Common myeloid progenitor, CD34-positive (primary cell): Measurements from ENCODE around the gene DNAJC15.

ENCODE experiments used
- CTCF ChIA-PET: fragments of 350-600 bp; sonication (Branson Sonifier 250); formaldehyde crosslinking; loops from one replicate; lab custom pipeline; 2021; ENCODE audit warnings: antibody characterized with exemption; lab: Charles Lee
- POLR2A ChIA-PET: fragments of 350-600 bp; sonication (Branson Sonifier 250); formaldehyde crosslinking; loops from one replicate; lab custom pipeline; 2021; ENCODE audit warnings: antibody characterized with exemption; lab: Charles Lee
- DNase-seq, 3 donors: peaks; one replicate each; pipeline versions ENCODE4 v3.0.0 to v3.0.0-alpha.2; 2013
- H3K27ac ChIP-seq, 2 experiments: 1 replicate in 1 of 2; 2 replicates in 1 of 2; pipeline ENCODE4 v1.7.0; 2013; ENCODE audit warnings: inconsistent platforms in 2 of 2, low read length in 2 of 2, mild to moderate bottlenecking in 2 of 2, low read depth in 1 of 2, moderate library complexity in 1 of 2; ENCODE audit not compliant: severe bottlenecking in 2 of 2, insufficient read depth in 1 of 2, poor library complexity in 1 of 2
- H3K27me3 ChIP-seq, 5 experiments: replicated peaks in 2 of 5; 1 replicate in 3 of 5; 2 replicates in 2 of 5; pipeline versions ENCODE4 v1.6.1 to v1.7.0; 2013; ENCODE audit warnings: low read length in 4 of 5, mild to moderate bottlenecking in 2 of 5, moderate library complexity in 2 of 5, inconsistent platforms in 1 of 5; ENCODE audit not compliant: insufficient read depth in 5 of 5, control insufficient read depth in 4 of 5
- H3K36me3 ChIP-seq, 4 experiments: 1 replicate in 2 of 4; 2 replicates in 2 of 4; pipeline versions ENCODE4 v1.6.1 to v1.7.0; 2013; ENCODE audit warnings: low read length in 3 of 4, control low read depth in 1 of 4, mild to moderate bottlenecking in 1 of 4; ENCODE audit not compliant: control insufficient read depth in 4 of 4, insufficient read depth in 4 of 4
- H3K4me1 ChIP-seq, 4 experiments: 1 replicate in 3 of 4; 2 replicates in 1 of 4; pipeline versions ENCODE4 v1.6.1 to v1.7.1; 2013; ENCODE audit warnings: low read length in 3 of 4, mild to moderate bottlenecking in 3 of 4, control low read depth in 1 of 4, inconsistent platforms in 1 of 4, moderate library complexity in 1 of 4; ENCODE audit not compliant: control insufficient read depth in 4 of 4, insufficient read depth in 4 of 4; ENCODE audit errors: control extremely low read depth in 1 of 4
- H3K4me3 ChIP-seq, 7 experiments: 1 replicate in 4 of 7; 2 replicates in 3 of 7; pipeline versions ENCODE4 v1.5.1 to v1.7.0; 2013; ENCODE audit warnings: mild to moderate bottlenecking in 7 of 7, low read length in 6 of 7, moderate library complexity in 6 of 7, inconsistent platforms in 2 of 7, low read depth in 2 of 7, control low read depth in 1 of 7; ENCODE audit not compliant: insufficient read depth in 4 of 7, control insufficient read depth in 1 of 7; ENCODE audit errors: extremely low read depth in 1 of 7
- H3K9me3 ChIP-seq, 5 experiments: 1 replicate in 4 of 5; 2 replicates in 1 of 5; pipeline versions ENCODE4 v1.6.1 to v1.7.1; 2013; ENCODE audit warnings: low read length in 4 of 5, mild to moderate bottlenecking in 2 of 5, inconsistent platforms in 1 of 5, low read depth in 1 of 5, moderate library complexity in 1 of 5; ENCODE audit not compliant: control insufficient read depth in 4 of 5, insufficient read depth in 2 of 5; ENCODE audit errors: control extremely low read depth in 1 of 5
- WGBS: methylation state at CpG from one replicate; pipeline ENCODE4 v1.1.5; 2013; ENCODE audit not compliant: insufficient coverage; 5-methylcytosine and 5-hydroxymethylcytosine counted together

Gene DNAJC15

GRCh38 chr13:43111559-43112400, 88.4 kb downstream of the DNAJC15 start:
- Histone ChIP-seq H3K4me3 (no peak overlapping the region), H3K36me3 (peaks cover 0 to 4% (median 2%) of the 10 kb centered on the region in 4 experiments), H3K4me1 (no peaks in the 10 kb centered on the region), H3K27me3 (no peaks in the 10 kb centered on the region), H3K9me3 (no peaks in the 10 kb centered on the region), H3K27ac (no peak overlapping the region)
- CTCF ChIA-PET, result interaction anchor here (1.1 kb wide), 1 partner anchor 689 kb away, joined by 4 read pairs; no protein-coding TSS in a partner anchor
- WGBS, result 92% methylated on average over 2 of the region's 7 CpGs
- DNase-seq, result no peak
- POLR2A ChIA-PET, result no interaction called here

GRCh38 chr13:43113603-43114002, 90.2 kb downstream of the DNAJC15 start:
- Histone ChIP-seq H3K27me3 (no peaks in the 10 kb centered on the region), H3K9me3 (no peaks in the 10 kb centered on the region), H3K4me1 (no peaks in the 10 kb centered on the region), H3K4me3 (no peak overlapping the region), H3K36me3 (no peaks in the 10 kb centered on the region), H3K27ac (no peak overlapping the region)
- no CpG with 5 or more reads among the region's 1 CpG for WGBS
- POLR2A ChIA-PET, result no interaction called here
- DNase-seq, result no peak
- CTCF ChIA-PET, result no interaction called here

GRCh38 chr13:43114504-43114903, 91.1 kb downstream of the DNAJC15 start:
- Histone ChIP-seq H3K27ac (no peak overlapping the region), H3K9me3 (no peaks in the 10 kb centered on the region), H3K4me1 (no peaks in the 10 kb centered on the region), H3K27me3 (no peaks in the 10 kb centered on the region), H3K4me3 (no peak overlapping the region), H3K36me3 (no peaks in the 10 kb centered on the region)
- ChIA-PET CTCF (no interaction called here), POLR2A (no interaction called here)
- 93% methylated on average over 1 of the region's 1 CpG for WGBS
- DNase-seq, result no peak

- DNase-seq, result no peak
- Histone ChIP-seq H3K9me3 (no peaks in the 10 kb centered on the region), H3K27ac (no peak overlapping the region), H3K4me3 (no peak overlapping the region), H3K4me1 (no peaks in the 10 kb centered on the region), H3K36me3 (no peaks in the 10 kb centered on the region), H3K27me3 (no peaks in the 10 kb centered on the region)
- 80% methylated on average over 1 of the region's 3 CpGs for WGBS
- CTCF ChIA-PET, result no interaction called here
- POLR2A ChIA-PET, result no interaction called here
Observed at GRCh38 chr13:43115141-43115540, 91.8 kb downstream of the DNAJC15 start.

- ChIA-PET CTCF (no interaction called here), POLR2A (no interaction called here)
- WGBS, result 100% methylated on average over 4 of the region's 7 CpGs
- no peaks in the 10 kb centered on the region for H3K9me3 ChIP-seq
- H3K4me1 ChIP-seq, result no peaks in the 10 kb centered on the region
- no peak overlapping the region for H3K4me3 ChIP-seq
- H3K27me3 ChIP-seq, result no peaks in the 10 kb centered on the region
- no peak for DNase-seq
- H3K27ac ChIP-seq, result no peak overlapping the region
- no peaks in the 10 kb centered on the region for H3K36me3 ChIP-seq
Observed at GRCh38 chr13:43116242-43116641, 92.9 kb downstream of the DNAJC15 start.

GRCh38 chr13:43118521-43118920, 95.1 kb downstream of the DNAJC15 start:
- no peaks in the 10 kb centered on the region for H3K9me3 ChIP-seq
- no peaks in the 10 kb centered on the region for H3K4me1 ChIP-seq
- DNase-seq, result no peak
- H3K27ac ChIP-seq, result no peak overlapping the region
- no peak overlapping the region for H3K4me3 ChIP-seq
- ChIA-PET CTCF (interaction anchor here (1.8 kb wide), 1 partner anchor 16 kb away, joined by 3 read pairs; no protein-coding TSS in a partner anchor), POLR2A (no interaction called here)
- H3K36me3 ChIP-seq, result no peaks in the 10 kb centered on the region
- no peaks in the 10 kb centered on the region for H3K27me3 ChIP-seq
- 97% methylated on average over 4 of the region's 6 CpGs for WGBS

- Histone ChIP-seq H3K4me3 (no peak overlapping the region), H3K9me3 (no peaks in the 10 kb centered on the region), H3K27me3 (no peaks in the 10 kb centered on the region), H3K4me1 (no peaks in the 10 kb centered on the region), H3K36me3 (no peaks in the 10 kb centered on the region), H3K27ac (no peak overlapping the region)
- no peak for DNase-seq
- POLR2A ChIA-PET, result no interaction called here
- CTCF ChIA-PET, result interaction anchor here (1.8 kb wide), 1 partner anchor 16 kb away, joined by 3 read pairs; no protein-coding TSS in a partner anchor
- WGBS, result 91% methylated on average over 5 of the region's 6 CpGs
Observed at GRCh38 chr13:43119206-43119605, 95.8 kb downstream of the DNAJC15 start.
